Ecto neural progenitor cell (in vitro differentiated cells): Measurements from ENCODE around the gene TMEM253.

ENCODE experiments used
- DNase-seq: peaks from one replicate; pipeline ENCODE4 v3.0.0-alpha.2; 2018; ENCODE audit warnings: low spot score

Gene TMEM253

GRCh38 chr14:21100931-21101330 is at the start of gene TMEM253:
TMEM253 (plus strand) TSS chr14:21101066; CDS start chr14:21101344, 278 bp downstream.
- no peak for DNase-seq

- DNase-seq: no peak
These were observed 47.4 kb upstream of the TMEM253 start for GRCh38 chr14:21053184-21054122.

GRCh38 chr14:21054123-21054767 is 46.6 kb upstream of the TMEM253 start:
- no peak for DNase-seq

- no peak for DNase-seq
These were observed 46.1 kb upstream of the TMEM253 start for GRCh38 chr14:21054768-21055145.

- no peak for DNase-seq
These were observed 45.3 kb upstream of the TMEM253 start for GRCh38 chr14:21055432-21056117.

- no peak for DNase-seq
These were observed 44.2 kb upstream of the TMEM253 start for GRCh38 chr14:21056520-21057163.

GRCh38 chr14:21057803-21058675 is 42.8 kb upstream of the TMEM253 start, which contains the start of gene RNASE8:
RNASE8 (plus strand) TSS chr14:21057822; CDS start chr14:21057893, 71 bp downstream.
- no peak for DNase-seq

GRCh38 chr14:21058903-21059302 is 42.0 kb upstream of the TMEM253 start:
- no peak for DNase-seq

GRCh38 chr14:21059842-21060613 is 40.8 kb upstream of the TMEM253 start:
- DNase-seq: no peak

- DNase-seq: no peak
These were observed 40.1 kb upstream of the TMEM253 start for GRCh38 chr14:21060614-21061346.

GRCh38 chr14:21061347-21061668 is 39.6 kb upstream of the TMEM253 start:
- no peak for DNase-seq

GRCh38 chr14:21063479-21063878 is 37.4 kb upstream of the TMEM253 start:
- no peak for DNase-seq

- DNase-seq: no peak
These were observed 33.9 kb upstream of the TMEM253 start for GRCh38 chr14:21066882-21067502.

- peak; percentile 72 for DNase-seq
These were observed 32.1 kb upstream of the TMEM253 start for GRCh38 chr14:21068521-21069387.

GRCh38 chr14:21069388-21070082 is 31.3 kb upstream of the TMEM253 start:
- DNase-seq: peak; percentile 82

- peak; percentile 84 for DNase-seq
These were observed 30.7 kb upstream of the TMEM253 start, which contains the start of gene ARHGEF40 for GRCh38 chr14:21070083-21070609. ARHGEF40 (plus strand) TSS chr14:21070304; CDS start chr14:21070397, 93 bp downstream.

GRCh38 chr14:21070610-21071224 is 30.1 kb upstream of the TMEM253 start:
- DNase-seq: no peak
